GM12874 (cell line): ENCODE results near the gene MED14.

Source experiments
- CTCF ChIP-seq: IDR thresholded peaks from 2 replicates; pipeline ENCODE4 v1.5.1; 2011; ENCODE audit warnings: low read depth, mild to moderate bottlenecking, control low read depth, low read length, moderate library complexity; ENCODE audit not compliant: insufficient read depth

MED14 gene

GRCh38 chrX:40722930-40723329, 12.4 kb downstream of the MED14 start:
- no peak for TF ChIP-seq CTCF

GRCh38 chrX:40721489-40722106, 13.7 kb downstream of the MED14 start:
- TF ChIP-seq CTCF = no peak

GRCh38 chrX:40720792-40721191, 14.6 kb downstream of the MED14 start:
- TF ChIP-seq CTCF = no peak

- no peak for TF ChIP-seq CTCF
Measured at GRCh38 chrX:40720339-40720738, 15.0 kb downstream of the MED14 start.

- TF ChIP-seq CTCF = no peak
Measured at GRCh38 chrX:40719731-40720130, 15.6 kb downstream of the MED14 start.

- no peak for TF ChIP-seq CTCF
Measured at GRCh38 chrX:40719218-40719617, 16.1 kb downstream of the MED14 start.

GRCh38 chrX:40709395-40709794, 25.9 kb downstream of the MED14 start:
- no peak for TF ChIP-seq CTCF
